Activated CD4-positive, CD25-positive, alpha-beta regulatory T cell treated with anti-CD3 and anti-CD28 coated beads, Interleukin-2, amount 50 U/mL, for 72 hours (primary cell): ENCODE data around the gene HOTAIR.

Source experiments
- DNase-seq: peaks from one replicate; pipeline ENCODE4 v3.0.0; 2021

The HOTAIR gene

DNA sequence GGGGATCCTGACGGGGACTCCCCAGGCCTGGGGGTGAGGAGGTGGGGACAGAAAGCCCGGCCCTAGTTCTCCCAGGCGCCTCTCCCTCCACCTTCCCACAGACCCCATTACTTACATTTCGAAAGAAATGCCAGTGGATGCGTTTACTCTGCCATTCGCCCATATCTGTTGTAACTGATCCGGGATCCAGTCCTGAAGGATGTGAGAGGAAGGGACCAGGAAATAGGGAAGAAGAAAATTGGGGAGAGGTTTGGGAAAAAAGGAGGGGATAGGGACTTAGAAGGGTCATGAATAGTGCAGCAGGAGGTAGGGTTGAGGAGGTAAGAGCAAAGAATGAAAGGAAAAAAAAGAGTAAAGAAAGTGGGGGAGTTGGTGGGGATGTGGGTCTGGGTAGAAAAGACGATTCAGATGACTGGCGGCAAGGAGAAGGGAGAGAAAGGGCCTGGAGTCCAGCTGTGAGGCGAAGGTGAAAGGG, 18.9 kb downstream of the HOTAIR start:
- no peak for DNase-seq

DNA sequence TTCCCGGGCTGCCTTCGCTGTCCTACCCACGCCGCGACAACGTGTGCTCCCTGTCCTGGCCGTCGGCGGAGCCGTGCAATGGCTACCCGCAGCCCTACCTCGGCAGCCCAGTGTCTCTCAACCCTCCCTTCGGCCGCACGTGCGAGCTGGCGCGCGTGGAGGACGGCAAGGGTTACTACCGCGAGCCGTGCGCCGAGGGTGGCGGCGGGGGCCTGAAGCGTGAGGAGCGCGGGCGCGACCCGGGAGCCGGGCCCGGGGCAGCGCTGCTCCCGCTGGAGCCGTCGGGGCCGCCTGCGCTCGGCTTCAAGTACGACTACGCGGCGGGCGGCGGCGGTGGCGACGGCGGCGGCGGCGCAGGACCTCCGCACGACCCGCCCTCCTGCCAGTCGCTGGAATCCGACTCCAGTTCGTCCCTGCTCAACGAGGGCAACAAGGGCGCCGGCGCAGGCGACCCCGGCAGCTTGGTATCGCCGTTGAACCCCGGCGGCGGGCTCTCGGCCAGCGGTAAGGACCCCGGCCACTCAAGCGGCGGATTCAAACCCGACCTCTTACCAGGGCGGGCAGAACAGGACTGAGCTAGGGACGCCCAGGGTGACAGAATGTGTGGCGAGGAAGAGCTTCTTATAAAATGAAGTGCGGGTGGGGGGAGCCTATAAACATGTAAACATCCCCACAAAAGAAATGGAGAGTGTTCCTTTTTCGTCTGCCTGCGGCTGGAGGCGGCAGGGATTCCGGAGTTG, 19.5 kb downstream of the HOTAIR start:
- no peak for DNase-seq

DNA sequence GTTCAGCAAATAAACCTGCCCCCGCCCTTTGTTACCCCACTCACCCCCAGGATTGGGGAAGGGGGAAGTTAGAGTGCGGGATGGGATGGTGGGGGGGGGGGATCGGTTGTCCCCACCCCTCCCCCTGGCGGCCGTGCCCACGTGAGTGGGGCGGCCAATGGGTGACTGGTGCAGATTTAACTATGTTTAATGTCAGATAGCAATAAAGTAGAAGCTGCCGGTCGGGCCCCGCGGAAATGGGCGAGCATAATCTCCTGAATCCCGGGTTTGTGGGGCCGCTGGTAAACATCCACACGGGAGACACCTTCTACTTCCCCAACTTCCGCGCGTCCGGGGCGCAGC, 20.1 kb downstream of the HOTAIR start, which contains the start of gene HOXC12:
Gene HOXC12, plus strand, starts transcription at position 210 of the 342 bp plus-strand sequence. Its CDS starts 27 bp downstream, at position 237.
- DNase-seq: no peak

DNA sequence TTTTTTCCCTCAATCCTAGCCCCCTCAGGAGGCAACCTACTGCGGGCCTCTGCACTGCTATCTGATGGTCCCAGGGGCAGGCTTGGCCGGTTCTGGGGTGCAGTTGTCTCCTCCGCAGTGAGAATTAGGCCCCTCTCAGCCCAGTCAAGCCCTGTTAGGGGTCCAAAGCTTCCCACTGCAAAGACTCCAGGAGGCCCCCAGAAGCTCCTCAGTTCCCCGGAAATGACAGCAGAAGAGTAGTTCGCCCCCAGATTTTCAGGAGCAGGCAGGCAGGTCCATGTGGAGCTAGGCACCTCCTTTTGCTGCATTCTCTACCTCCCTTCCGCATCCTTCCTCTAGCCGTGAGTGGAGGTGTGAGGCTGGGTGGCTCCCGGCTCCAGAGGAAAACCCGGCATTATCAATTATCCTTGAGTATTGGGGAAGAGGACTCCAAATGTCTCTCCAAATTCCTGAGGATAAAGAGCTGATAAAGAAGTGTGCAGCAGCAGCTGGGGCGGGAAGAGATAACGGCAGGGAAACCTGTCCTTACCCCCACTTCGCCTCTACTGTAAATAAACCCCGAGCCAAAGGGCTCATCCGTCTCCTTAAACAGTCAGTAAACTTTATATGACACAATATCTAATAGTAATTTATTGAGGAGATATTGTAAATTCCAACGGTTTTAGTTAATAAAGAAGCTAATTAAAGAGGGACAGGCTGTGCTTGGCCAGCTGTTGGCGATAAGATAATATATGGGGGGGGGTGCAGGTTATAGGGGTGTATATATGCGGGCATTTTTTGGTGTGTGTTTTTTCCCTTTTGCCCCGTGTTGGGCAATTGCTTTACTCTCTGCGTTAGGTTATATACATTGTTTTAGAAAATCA, 20.7 kb downstream of the HOTAIR start:
- no peak for DNase-seq

DNA sequence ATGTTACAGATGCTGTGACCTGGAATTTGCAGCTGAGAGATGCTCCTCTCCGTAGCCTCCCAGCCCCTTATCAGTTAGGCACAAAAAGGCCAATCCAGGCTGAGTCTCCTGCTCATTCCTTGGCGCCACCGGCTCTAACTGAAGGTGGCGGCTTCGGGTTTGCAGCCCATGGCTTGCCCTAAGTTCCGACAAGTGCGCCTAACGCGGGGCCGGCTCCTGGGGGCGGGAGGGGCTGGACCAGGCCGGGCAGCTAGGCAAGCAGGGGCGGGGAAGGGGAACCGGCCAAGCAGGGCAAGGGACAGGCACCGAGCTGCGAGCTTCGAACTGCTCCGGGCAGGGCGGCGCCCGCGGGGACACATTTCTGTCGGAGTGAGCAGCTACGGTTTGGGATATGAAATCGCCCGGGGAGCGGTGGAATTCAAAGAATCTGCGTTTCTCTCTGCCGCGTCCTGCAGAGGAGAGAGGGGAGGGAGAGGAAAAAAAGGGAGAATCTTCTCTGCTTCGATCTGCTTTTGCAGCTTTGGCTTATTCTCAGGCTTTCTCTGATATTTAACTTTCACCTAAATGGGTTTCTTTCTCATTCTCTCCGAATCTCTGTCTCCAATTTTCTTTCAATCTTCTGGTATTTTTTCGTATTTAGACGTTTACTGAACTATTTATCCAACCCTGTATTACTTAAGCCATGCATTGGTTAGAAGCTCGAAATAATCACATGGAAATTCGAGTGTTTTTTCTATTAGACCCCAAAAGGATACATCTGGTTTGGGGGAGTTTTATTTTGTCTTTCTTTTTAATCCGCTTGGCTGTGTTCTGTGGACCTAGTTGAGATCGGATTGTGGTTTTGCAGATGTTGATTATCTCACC, 21.7 kb downstream of the HOTAIR start:
- DNase-seq: no peak

DNA sequence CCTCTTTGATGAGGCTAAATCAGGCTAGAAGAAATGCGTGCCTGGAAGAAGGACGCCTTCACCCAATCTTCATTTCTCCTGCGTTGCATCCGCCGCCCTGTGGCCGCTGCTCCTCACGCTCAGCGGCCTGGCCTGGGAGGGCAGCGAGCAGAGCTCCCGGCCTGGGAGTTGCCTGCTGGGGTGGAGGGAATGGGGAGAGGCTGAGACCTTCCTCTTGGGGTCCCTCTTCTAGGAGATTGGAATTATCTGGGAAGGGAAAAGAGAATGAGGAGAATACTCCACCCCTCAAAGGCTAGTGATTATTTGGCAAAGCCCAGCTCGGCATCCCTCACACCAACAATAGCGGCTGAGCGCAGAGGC, 22.4 kb downstream of the HOTAIR start:
- no peak for DNase-seq

DNA sequence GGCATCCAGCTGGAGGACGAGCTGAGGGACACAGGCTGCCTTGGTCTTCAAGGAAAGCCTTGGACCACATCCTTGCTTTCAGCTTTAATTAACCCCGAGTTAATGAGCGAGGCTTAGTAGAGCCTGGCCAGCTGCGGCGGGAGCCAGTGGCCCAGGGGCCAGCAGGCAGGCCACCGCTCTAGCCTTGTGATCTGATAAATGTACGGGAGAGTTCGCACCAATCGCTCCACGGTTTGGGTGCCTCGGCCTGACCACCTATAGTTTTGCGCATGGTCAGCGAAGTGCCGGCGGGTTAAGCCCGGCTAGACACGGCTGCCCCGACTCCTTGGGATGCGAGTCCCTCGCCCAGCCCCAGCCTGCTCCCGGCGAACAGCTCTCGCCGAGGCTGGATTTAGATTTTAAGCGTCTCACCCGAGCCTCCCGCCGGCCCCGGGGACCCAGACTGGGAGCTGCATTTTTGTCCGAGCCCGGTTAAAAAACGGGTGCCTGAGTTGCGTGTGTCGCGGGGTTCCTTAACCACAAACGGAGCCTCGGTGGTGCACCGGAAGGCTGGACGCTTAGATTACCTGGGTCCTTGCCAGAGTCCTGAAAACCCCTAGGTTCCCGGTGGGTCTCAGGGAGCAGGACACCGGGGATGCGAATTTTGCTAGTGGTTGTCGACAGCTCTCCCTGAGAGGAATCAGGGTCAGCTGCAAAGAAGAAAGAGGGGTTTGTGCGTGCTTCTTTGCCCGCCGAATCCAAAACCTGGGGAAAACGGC, 23.0 kb downstream of the HOTAIR start:
- DNase-seq: no peak

DNA sequence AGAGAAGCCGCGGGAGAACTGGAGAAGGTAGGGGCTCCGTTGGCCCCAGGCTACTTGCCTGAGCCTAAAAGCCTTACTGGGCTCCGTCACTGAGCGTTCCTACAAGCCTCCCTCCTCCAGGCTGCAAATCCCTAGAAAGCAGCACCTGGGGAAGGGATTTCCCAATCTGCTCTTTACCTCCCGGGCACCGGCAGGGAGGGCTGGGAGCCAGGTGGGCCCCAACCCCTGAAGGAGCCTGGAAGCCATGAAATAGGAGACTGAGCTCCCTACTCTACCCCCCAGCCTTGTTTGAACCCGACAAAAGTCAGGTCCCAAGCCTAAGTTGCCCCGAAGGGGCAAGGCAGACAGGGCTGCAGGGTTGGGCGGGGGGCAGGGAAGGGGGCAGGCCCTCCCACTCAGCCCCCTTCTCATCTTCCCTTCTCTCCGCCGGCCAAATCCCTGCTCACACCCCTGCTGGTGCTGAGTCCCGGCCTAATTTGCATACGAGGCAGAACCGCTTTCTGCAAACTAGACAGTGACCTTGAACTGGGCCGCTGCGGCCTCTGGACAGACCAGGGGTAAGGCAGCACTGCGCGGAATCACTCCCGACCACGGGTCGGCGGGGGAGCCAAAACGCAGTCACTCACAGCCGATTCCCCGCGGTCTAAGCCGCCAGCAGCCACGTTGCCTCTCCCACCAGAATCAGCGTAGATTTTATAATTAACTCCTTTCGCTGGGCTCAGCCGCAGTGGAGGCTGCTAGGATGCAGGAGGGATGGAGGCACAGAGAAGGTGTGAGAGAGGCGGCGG, 23.8 kb downstream of the HOTAIR start:
- no peak for DNase-seq

DNA sequence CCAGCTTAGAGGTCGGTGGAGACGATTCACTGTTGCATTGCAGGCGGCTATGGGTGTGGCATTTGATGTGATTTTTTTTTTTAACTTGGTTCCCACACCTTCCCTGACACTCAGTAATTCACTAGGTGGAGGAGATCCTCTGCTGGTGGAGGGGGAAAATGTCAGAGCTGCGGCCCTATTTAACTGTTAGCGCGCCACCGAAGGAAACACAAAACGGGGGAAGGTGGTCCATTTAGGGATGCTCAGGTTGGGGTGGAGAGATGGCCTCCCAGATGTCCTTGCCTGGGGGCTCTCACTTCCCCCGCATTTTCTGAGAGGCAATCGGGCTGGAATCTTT, 24.3 kb downstream of the HOTAIR start:
- no peak for DNase-seq

DNA sequence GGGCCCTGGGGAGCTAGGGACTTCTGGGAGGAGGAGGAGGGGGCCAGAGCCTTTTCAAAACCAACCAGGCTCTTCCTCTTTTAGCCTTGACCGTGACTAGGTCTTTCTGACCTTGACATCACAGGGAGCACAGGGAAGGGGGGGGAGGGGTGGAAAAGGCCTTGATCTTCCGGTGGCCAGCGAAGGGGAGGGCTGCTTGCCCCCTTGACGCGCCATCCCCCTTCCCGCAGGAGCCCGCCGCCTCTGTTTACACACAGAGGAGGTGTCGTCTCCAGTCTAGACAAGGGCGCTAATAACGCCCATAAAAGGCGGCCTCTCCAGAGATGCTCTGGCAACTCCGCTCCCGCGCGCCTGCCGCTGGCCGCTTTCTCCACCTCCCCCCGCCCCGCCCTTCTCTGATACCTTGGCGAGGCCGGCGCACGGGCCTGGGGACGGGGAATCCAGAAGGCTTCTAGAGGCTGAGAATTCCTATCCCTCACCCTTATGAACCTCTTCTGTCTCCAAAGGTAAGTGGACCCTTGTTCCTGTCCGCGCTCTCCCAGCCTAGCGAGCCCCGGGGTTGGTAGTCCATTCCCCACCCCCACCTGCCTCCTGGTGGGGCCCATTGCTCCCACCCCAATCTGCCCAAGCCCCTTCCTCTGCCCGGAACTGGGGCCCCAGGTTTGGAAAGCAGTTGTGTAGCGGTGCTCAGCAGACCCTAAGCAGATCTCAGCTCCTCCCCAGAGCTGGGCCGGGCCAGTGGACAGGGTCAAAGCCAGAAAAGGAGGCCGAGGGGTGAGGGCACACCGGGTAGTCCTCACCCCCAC, 24.9 kb downstream of the HOTAIR start:
- DNase-seq: no peak

DNA sequence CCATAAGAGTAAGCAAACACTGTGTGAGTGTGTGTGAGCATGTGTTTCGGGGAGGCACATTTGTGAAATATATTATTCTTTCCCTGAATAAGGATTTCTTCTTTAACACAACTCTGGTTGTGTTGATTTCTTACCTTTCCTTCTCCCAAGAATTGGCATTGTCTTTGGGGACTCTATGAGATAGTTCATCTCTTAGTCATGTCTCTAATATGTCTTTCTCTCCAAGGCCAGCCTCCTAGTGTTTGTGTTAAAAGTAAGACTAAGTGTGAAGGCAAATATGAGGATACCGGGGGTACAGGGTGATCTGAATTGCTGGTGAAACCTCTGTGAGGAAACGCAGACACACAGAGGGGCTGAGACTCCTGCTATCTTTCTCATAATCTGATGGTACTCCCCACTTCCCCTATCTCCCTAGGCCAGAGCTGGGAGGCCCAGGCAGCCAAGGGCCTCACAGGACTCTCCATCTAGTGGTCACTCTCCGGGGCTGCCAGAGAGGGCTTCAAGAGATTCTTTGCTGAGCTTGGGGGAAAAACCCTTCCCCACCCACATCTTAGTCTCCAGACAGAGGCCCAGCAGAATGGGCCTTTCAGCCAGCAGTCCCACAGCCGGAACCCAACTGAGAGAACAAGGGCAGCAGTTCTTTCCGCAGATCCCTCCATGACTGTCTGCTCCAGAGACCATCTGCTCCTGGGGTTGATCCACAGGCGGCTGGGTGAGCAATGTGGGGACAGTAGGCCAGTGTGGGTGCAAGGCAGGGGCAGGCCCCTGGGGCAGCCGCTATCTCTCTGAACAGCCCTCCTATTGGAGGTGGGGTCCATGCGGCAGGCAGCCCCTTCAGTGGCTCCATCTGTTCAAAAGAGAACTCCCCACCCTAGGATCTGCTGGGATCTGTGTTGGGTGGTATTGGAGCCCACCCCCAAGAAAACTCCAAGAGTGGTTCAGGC, 25.8 kb downstream of the HOTAIR start:
- no peak for DNase-seq

DNA sequence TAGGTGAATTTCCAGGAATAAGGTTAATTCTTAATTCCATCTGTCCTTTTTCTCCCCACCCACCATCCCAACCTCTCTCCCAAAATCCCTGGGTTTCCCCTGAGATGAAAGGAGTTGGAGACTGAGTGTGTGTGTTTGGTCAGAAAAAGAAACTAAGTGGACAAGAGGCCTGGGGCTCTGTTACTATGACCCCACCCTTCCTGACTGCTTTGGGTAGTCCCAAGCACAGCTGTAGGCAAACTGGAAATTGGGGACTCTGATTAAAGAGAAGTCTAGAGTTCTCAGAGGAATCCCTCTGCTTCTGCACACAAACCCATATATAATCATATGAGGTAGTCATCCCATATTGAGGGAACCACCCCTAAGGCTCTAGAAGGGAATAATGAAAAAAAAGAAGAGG, 27.0 kb downstream of the HOTAIR start:
- no peak for DNase-seq

DNA sequence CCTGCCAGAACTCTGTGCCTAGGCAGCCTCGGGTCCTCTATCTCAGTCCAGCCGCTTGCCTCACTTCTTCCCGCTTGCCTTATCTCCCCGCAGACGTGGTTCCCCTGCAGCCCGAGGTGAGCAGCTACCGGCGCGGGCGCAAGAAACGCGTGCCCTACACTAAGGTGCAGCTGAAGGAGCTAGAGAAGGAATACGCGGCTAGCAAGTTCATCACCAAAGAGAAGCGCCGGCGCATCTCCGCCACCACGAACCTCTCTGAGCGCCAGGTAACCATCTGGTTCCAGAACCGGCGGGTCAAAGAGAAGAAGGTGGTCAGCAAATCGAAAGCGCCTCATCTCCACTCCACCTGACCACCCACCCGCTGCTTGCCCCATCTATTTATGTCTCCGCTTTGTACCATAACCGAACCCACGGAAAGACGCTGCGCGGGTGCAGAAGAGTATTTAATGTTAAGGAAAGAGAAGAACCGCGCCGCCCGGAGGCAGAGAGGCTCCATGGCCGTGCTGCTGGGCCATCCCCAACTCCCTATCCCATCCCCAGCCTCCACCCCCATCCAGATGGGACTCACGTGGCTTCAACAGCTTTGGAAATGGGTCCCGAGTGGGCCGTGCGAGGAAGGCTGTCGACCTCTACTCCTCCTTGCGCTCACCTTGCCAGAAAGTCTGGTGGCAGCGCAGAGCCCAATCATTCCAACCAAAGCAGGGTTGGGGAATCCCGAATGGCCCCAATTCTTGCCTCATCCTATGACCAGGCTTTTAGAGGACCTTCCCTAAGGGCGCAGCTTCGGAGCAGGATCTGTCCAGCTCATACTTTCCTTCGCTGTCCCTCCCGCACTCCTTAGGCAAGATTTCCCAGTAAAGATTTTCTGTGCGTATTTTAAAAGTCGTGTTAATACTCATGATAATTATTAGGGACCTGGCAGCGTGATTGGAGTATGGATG, 29.6 kb downstream of the HOTAIR start:
- DNase-seq: no peak

DNA sequence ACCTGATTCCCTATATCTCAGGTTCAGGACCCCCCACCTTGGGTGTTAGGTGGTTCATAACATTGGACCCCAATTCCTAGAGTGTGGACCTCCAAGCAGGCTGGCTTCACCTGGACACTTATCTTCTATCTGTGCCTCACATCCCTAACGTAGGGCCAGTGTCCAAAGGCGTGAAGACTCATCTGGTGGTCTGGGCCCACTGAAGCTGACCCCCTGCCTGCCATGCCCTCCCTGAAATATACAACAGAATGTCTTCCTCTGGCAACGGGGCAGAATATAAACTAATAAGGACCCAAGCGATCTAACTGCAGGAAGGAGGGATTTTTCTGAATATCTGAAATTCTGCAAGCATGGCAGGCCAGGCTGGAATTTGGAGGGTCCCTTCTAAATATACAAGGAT, 30.5 kb downstream of the HOTAIR start:
- no peak for DNase-seq

DNA sequence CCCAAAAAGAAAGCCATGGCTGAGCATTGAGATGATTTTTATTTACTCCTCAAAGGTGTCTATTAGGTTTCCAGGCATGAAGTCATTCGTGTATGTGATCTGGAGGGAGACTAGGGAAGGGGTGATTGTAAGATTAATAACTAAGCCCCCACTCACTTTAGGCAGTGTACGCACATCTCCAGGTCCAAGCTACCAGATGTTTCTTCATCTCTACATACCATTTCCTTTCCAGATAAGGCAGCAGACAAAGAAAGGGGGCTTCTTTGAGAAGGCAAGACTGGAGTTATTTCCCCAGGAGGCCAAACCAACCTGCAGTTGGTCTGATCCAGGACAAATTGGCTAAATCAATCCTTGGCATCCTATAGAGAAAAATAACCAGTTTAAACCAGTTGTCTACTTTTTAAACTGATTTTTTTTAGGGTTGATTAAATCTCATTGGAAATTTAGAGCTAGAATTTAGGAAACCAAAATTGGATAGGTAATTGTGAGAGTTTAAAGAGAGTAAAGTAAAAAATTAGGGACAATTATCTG, 32.2 kb downstream of the HOTAIR start:
- no peak for DNase-seq

DNA sequence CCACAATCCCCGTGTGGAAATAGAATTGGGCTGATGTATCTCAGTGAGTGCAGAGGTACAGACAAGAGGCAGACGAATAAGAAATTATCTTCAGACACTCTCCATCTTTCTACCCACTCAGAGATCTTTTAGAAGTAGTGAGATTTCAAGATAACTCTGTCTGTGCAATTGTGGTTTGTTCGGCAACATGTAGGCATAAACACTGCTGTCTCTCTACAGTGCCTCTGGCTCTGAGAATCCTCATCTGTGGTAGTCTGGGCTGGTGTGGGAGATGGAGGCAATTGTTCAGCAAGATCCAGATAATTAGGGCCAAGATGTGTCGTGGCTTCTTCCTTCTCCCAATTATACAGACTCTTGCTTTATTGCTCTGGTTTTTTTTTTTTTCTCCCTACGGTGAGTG, 33.0 kb downstream of the HOTAIR start:
- DNase-seq: no peak

DNA sequence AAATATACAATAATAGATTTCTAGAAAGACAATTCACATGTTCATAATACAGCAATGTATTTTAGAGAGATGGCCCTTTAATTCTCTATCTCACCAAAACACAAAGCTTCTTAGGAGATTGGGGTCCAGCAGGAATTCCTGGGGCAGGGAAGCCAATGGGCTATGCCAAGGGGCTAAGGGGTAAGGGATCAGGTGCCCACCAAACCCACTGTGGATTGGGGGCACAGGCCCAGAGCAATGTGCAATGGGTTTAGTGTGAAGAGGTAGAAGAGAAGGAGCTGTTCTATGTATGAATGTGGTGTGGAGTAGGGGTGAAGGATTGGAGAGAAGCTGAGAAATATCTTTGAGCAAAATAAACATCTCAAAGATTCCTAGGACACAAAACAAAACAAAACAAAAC, 33.6 kb downstream of the HOTAIR start:
- DNase-seq: no peak

DNA sequence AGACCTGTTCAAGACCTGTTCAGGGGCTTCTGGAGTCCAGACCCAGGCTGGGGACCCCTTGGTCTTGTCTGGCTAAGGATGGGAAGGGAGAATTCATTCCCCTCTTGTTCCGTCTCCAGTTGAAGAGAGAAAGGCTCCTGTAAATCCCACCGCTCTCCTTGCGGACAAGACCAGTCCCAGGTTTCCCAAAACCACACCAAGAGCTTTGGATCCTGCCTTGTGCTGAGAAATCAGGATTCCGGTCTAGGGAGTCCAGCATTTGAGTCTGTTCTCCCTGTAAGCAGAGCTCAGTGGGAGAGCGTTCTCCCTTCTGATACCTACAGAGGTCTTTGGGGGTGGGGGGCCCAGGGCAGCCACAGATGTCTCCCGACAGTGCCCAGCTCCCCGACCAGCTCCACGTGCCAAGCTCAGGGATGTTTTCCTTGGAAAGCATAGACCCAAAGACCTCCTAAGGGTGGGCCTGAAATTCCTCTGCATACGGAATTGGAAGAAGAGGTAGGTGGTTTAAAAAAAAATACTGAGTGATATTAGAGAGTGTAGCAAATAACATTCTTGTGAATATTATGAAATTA, 34.2 kb downstream of the HOTAIR start:
- DNase-seq: no peak
